ENCODE data around the gene ANTXR1.

ANTXR1 gene

DNA sequence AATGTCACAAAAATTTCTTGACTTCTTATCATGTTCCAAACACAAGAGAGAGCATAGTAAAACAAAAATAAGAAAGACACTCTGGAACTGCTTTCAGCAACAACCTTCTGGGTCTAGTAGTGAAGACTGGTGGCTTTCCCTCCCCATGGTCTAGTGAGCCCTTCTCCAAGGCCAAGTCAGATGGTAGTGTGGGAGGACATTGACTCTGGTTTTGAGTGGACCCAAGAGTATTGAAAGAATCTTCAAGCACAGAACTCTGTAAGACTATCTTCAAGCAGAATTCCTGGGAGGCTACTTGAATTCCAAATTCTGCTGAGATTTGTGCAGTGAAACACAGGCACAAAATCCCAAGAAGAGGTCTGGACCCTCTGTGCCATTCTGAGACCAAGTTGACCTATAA is 21.1 kb downstream of the ANTXR1 start:
- no peak for DNase-seq (ENCODE audit: low read depth)

DNA sequence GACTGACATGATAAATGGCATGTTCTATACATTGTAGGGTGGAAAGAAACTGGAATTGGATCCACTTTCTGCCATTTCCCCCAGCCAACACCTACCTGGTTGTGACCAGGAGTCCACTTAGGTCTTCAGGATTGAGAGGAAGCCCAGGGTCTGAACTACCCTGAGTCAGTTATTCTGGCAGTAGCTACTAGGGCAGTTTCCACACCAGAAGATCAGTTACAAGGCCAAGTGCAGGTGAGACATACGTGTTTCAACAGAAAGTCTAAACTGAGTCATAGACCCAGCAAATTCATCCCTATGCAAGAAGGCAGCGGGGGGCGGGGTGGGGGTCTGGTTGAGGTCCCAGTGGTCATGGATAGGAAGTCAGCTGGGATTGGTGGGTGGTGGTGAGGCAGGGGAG is 21.9 kb downstream of the ANTXR1 start:
- DNase-seq (ENCODE audit: low read depth), result no peak

DNA sequence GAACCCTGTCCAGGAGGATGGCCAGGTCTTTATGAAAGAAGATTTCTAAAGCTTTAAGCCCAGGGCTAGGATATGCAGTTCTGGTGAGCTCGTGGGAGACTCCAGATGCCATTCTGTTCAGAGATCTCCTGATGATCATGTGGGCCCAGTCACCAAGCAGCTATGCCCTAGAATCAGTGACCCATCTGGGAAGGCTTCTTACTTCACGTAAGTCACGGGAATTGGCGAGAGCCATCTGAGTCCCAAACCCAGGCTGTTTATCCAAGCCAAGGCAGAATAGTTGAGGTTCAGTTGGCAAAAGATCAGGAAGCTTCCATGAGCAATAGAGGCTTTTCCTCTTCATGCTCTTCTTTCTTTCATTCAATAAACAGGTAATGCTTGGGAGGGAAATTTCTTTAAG is 23.9 kb downstream of the ANTXR1 start:
- no peak for DNase-seq (ENCODE audit: low read depth)

DNA sequence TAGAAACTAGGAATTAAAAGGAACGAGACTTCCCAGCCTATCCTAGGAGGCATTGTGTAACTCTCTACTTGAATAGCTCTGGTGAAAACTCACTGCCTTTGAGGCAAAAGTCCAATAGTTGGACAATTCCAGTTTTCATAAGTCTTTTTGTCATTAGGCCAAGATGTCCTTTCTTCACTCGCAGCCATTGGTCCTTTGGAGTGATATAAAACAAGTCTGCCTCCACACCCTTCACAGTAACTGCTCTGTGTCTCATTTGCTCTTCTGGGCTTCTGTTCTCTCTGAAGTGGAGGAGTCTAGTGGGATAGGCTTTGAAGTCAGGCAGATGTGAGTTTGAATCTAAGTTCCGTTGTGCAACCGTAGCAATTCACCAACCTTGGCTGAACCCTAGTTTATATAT is 28.2 kb downstream of the ANTXR1 start:
- no peak for DNase-seq (ENCODE audit: low read depth)

DNA sequence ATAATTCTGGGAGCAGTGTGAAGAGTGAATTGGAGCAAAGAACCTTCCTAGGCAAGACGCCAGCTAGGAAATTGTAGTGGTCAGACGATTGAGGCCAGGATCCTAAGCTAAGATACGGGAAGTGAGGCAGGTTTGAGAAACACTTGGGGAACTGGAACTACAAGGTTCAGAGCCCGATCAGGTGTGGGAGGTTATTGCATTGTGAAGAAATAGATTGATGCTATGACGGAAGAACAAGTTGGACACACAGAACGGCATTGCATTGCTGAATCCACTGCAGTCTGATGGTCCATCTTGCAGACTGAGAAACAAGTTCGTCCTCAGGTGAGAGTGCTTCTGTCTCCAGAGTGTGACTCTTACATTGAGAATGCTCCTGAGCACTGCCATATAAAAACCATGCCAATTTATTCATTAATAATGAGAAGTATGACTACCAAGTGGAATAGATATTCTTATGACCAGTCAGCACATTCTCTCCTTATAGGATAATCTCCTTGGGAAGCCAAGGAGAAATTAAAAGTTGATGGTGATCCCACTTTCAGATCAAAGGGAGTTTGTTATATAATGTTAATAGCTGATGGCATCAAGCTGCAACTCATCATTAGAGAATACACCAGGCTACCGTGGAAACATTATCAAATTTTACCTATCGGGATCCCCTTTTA is 30.9 kb downstream of the ANTXR1 start:
- DNase-seq (ENCODE audit: low read depth), result no peak

DNA sequence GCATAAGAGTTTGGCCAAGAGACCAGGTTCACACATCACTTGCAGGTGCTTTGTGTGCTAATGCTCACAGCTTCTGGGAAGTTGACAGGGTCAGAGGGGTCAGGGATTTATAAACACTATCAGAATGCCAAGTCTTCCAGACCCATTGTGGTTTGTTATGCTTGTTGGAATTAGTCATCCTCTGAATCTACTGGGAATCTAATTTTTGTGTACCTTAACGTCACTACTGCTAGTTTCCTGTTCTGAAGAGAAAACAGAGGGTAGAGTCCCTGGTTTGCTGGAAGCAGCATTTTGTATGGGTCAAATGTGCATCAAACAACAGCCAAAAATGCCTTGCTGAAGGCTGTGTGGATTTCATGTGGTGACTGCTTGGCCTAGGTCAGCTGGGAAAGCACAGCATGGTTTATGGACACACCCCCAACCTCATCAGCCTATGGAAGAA is 33.3 kb downstream of the ANTXR1 start:
- DNase-seq (ENCODE audit: low read depth), result no peak

DNA sequence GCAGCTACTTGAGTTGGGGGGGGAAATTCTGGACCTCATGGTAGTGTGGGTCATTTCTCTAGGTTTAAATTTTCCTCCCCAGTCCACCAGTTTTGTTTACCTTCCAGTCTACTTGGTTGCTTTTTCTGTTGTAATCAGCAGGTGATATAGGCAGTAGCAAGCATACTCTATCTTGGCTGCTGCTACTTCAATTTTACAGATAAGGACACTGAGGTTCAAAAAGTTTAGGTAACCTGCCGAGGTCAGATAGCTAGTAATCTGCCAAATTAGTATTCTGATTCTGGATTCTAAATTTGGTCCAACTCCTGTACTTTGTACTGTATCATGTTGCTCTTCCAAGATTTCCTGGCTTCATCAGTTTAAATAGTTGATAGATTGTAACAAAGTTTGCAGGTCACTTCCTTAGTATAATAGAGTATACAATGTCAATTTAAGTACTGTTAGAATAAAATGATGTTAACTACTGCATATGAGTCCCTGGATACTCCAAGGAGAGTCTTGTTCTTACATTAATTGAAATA is 34.7 kb downstream of the ANTXR1 start:
- no peak for DNase-seq (ENCODE audit: low read depth)

DNA sequence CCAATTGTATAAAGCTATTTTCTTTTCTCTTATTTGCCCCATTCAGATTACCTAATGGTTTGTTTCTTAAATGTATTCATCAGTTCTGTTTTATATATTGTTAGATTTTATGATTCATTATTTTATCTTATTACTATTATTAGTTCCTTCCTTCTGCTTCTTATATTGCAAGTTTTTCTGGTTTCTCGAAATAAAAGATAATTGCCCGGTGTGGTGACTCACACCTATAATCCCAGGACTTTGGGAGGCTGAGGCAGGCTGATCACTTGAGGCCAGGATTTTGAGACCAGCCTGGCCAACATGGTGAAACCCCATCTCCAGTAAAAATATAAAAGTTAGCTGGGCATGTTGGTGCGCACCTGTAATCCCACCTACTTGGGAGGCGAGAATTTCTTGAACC is 37.8 kb downstream of the ANTXR1 start:
- no peak for DNase-seq (ENCODE audit: low read depth)

DNA sequence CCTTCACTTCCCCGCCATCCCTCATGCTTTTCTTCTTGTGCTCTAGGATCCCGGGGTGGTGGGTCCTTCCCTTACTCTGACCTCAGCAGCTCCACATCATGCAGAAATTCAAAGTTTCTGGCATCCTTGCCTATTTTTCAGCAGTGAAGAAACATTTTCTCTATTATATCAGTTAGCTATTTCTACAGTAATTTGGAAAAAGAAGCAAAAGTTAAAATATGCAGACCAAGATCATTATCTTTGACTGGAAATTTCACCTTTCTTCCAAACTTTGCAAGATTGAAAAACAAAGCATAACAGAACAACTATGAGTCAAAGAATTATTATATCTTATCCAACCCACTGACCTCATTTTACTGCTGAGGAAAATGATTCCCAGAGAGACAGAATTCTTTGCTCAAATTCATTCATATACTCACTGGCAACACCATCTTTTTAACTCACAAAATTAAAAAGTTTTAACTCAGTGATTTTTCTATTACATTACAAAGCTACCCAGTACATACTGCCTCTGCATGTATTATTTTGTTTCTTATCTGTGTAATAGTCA is 40.5 kb downstream of the ANTXR1 start:
- no peak for DNase-seq (ENCODE audit: low read depth)

DNA sequence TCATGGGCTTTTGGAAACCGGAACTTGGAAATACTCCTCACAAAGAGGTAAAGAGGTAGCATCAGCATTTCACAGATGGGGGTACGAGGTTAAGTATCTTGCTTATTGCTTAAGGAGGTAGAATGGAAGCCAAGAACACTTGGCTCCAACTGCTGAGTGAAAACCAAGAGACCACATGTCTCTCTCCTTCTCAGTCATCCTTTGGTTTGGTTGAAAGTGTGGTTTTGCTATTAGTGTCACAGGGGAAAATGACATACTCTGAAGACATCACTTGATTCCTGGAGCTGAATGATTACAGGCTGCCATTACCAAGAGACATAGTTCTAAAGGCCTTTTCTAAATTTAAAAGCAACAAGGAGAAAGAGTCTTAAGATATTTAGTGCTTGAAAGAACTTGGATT is 41.5 kb downstream of the ANTXR1 start:
- DNase-seq (ENCODE audit: low read depth), result no peak

DNA sequence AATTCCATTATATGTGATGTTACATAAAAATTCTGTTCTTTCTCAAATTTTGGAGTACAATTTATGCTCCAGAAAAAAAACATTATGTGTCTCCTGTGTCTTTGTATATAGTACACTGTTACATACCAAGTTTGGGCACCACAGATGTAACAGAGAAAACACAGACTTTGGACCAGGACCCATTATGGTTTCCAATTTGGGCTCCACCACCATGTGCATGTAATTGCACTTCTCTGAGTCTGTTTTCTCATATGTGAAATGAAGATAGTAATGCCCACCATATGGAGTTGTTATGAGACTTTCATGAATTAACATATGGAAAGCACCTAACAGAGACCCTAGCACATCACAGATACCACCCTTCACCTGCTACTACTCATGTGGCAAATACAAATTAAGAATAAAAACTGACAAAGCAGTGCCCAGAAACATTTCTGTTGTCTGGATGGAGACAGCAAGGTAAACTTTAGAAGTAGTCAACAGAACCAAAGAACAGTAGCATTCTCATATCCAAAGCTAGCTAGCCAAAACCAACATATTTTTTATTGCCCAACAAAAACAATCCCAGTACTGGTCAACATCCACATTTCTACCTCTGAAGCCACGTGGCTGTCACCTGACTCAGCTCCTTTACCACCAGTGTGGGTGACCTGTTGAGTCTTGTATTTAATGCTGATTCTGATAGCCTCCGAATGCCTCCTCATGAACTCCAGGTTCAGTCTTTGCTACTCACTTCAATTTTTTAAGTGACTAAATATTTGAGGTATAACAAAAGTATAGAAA is 42.9 kb downstream of the ANTXR1 start:
- no peak for DNase-seq (ENCODE audit: low read depth)

DNA sequence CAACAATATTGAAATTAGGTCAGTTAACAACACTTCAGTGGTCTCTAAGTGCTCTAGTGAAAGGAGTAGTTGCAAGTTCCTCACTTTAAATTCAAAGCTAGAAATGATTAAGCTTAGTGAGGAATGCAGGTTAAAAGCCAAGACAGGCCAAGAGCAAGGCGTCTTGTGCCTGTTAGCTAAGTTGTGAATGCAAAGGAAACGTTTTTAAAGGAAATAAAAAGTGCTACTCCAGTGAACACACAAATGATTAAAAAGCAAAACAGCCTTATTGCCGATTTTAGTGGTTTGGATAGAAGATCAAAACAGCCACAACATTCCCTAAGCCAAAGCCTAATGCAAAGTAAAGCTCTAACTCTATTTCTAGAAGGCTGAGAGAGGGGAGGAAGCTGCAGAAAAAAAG is 44.7 kb downstream of the ANTXR1 start:
- DNase-seq (ENCODE audit: low read depth), result no peak

DNA sequence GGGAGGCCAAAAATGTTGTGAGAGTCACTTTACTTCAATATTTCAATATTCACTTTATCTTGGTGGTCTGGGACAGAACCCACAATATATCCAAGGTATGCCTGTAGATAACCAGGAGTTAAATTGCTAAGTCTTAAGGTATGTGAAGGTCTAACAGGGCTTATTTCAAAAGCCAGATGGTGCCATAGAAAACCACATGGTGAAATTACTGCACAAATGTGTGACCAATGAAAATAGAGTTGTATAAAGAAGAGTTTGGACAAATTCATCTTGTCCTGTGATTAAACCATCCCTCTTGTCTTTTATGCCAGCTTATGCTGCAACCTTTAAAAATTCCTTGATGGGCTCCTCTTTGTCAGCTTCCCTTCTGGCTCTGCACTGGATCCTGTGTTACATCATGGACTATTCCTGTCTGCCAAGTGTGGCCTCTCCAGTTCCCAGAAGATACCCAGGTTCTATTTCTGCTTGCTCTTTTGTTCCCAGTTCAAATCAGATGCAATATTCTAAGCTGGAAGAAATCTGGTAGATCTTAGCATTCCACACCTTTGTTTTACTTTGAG is 46.8 kb downstream of the ANTXR1 start:
- no peak for DNase-seq (ENCODE audit: low read depth)

DNA sequence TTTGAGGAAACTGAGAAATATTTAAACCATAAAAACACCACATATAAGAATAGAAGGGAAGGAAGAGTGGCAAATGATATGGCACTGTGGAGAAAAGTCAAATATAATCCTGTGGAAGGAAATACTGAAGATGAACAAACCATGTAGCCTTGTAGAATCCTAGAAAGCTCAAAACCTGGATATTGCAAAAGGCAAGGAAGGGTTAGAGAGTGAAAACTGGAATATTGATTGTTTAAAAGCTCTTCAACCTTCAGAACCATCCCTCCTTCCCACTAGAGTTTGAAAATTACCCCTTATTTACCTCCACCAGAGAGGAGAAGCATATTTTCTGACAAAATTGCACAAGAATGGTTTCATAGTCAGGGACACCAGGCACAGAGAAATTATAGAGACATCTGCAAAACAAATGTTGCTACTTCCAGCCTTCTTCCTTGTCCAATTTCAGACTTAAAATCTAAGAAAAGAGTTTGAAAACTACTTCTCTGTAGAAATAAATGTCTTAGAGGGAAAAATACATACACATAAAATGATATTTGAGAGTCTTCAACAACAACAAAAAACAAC is 48.0 kb downstream of the ANTXR1 start:
- no peak for DNase-seq (ENCODE audit: low read depth)

DNA sequence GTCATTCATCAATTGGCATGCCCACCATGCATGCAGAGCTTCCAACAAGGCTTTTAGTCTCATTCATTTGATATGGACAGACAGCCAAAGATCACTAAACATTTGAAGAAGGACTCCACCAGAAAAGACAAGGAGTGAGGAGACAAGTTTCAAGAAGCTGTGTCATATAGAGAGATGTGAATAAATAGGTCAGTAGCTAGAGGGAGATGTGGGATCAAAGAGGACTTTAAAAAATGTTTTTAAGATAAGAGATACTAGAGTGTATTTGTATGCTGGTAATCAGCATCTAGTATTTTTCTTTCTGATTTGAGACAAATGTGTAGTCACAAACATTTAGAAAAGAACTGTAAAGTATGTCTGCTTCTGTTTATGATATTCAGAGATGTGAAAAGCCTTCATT is 48.5 kb downstream of the ANTXR1 start:
- DNase-seq (ENCODE audit: low read depth), result no peak

DNA sequence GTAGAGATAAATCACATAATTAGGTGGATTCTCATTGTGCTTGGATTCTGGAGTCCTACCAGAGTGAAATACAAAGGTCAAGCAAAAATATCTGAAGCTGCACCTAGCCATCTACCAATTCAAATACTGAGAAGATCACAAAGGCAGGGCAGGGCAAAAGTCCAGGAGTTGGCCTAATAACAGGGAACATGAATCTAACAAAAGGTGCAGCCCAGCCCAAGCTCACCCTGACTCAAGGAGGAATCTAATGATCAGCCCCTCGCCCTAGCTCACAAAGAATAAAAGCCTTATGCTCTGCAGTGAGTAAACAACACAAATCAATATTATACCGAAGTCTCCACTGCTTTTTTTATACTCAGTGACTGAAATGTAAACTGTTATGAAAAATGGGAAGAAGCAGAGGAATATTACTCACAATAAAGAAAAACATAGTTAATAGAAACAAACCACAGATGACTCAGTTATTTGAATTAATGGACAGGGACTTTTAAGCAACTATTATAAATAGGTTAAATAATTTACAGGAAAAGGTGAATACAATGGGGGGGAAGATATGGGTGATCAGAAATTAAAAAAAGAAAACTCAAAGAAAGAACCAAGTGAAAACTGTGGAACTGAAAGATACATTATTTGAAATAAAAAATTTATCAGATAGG is 49.5 kb downstream of the ANTXR1 start:
- DNase-seq (ENCODE audit: low read depth), result no peak

DNA sequence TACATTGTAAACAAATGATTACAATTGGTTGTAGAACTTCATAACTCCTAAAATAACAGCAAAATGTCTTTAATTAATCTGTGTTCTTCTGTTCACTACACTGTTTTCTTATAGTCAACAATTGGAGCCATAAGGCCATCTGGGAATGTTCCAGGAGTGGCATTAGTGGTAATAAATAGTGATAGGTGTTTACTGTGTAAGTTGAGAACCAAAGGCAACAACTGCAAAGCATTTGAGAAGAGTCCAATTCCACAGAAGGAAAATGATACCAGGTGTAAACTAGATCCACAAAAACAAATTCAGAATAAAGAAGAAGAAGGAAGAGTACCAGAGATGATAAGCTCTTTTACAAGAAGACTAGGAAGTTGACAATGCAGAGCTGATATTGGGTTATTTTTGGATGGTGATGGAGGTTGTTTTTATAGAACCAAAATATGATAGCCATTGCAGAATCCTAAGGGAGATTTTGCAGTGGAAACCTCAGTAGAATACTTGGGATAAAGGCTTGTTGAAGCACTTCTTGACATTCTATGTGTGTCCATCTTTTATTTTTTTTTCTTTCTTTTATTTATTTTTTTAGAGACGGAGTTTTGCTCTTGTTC is 52.9 kb downstream of the ANTXR1 start:
- DNase-seq (ENCODE audit: low read depth), result no peak

DNA sequence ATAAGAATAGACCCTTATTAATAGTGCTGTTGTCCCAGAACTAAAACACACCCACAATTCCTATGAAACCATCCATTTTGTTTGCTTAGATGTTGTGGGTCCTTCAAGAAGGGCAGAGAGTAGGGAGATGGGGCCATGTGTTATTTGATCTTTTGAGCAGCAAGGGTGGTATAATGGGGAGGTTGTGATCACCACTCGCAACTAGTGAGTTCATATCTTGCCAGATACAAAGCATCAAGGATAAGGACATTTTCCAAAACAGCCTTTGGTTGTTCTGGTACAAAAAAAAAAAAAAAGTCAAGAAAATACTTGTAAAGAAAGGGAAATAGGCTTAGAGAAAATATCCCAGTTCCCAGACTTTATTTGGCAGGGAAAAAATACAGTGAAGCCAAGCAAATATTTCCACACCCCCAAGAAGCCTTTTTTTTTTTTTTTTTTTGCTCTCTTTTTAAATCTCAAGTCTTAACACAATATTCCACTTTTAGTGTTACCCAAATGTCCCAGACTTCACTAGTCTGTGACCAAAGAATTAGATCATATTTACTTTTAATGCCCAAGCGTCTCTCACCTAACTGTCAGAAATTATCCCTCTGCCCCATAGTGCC is 54.1 kb downstream of the ANTXR1 start:
- DNase-seq (ENCODE audit: low read depth), result no peak

DNA sequence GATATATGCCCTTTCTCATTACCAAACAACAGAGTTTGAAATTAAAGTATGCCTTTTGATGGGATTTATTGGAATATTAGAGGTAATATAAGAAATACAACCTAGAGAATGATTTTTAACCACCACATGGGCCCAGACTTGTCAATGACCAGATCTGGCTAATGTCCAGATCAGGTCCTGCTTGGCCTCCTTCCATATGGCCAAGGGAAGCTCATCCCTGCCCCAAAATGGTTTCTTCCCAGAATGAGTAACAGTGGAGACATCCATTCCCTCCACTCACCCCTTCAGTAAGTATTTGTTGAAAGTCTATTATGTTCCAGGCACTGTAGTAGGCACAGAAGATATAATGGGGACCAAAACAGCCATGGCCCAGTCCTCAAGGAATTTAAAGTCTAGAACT is 54.9 kb downstream of the ANTXR1 start:
- no peak for DNase-seq (ENCODE audit: low read depth)

DNA sequence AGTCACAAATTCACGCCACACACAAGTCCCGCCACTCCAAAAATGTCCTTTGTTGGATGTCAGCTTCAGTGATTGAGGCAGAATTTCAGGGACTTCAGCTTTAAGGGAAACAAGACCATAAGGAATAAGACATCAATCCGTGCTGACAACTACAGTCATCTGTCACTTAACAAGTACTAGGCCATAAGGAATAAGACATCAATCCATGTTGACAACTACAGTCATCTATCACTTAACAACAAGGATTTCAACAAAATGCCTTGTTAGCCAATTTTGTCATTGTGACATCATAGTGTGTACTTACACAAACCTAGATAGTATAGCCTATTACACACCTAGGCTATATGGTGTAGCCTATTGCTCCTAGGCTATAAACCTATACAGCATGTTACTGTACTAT is 58.0 kb downstream of the ANTXR1 start:
- no peak for DNase-seq (ENCODE audit: low read depth)

DNA sequence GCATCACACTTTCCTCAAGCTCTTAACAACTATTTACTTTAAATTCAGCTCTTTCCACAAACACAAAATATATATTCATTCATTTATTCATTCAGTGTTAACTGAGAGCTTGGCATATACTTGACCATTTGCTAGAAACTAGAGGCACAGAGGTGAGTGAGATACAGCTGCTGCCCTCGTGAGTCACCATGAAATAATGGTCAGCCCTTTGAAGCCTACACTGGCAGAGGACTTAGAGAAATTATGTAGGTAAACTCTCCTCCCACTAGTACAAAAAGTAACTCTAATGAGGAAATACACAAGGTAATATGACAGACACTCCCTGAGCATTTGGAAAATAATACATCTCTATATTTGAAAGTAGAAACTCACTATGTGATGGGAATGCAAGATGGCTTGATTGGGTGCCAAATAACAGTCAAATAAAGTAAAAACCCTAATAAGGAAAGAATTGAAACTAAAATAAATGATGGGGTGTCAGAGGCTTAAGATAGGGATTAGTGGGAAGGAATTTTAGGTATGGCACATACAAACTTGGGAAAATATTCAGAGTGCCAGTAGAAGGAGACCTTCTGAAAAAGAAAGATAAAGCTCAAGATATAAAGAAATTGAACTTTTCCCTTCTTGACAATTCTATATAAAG is 61.1 kb downstream of the ANTXR1 start:
- no peak for DNase-seq (ENCODE audit: low read depth)

Measured in stimulated activated CD8-positive, alpha-beta memory T cell treated with anti-CD3 and anti-CD28 coated beads, Interleukin-12 subunit alpha, Interleukin-12 subunit beta, amount 100 ng/mL, for 1 hour (primary cell).